Hepatocyte (in vitro differentiated cells): ENCODE data around the gene FAM131C. TPM values are rescaled to one million over a fixed set of nuclear protein-coding genes. Genes with fewer than 3 reads are reported as not detected.

ENCODE experiments used
- DNase-seq: peaks from one replicate; pipeline ENCODE4 v3.0.0-alpha.2; 2016; ENCODE audit warnings: low spot score
- H2AFZ ChIP-seq: fragments of 200-600 bp; sonication (generic); 2 replicates; pipeline ENCODE4 v1.6.0; 2016; ENCODE audit warnings: antibody characterized with exemption, mild to moderate bottlenecking
- H3K27ac ChIP-seq: fragments of 200-600 bp; sonication (generic); 2 replicates; pipeline ENCODE4 v1.5.1; 2016; ENCODE audit warnings: mild to moderate bottlenecking
- H3K27me3 ChIP-seq: fragments of 200-600 bp; sonication (generic); 2 replicates; pipeline ENCODE4 v1.6.1; 2016
- H3K36me3 ChIP-seq: fragments of 200-600 bp; sonication (generic); replicated peaks from 2 replicates; pipeline ENCODE4 v1.5.1; 2016; ENCODE audit warnings: low read depth; ENCODE audit not compliant: insufficient read depth
- H3K4me1 ChIP-seq: fragments of 200-600 bp; sonication (generic); 2 replicates; pipeline ENCODE4 v1.5.1; 2016; ENCODE audit warnings: mild to moderate bottlenecking, moderate library complexity; ENCODE audit not compliant: insufficient read depth
- H3K4me2 ChIP-seq: fragments of 200-600 bp; sonication (generic); 2 replicates; pipeline ENCODE4 v1.6.0; 2016
- H3K4me3 ChIP-seq: fragments of 200-600 bp; sonication (generic); 2 replicates; pipeline ENCODE4 v1.5.1; 2016; ENCODE audit warnings: mild to moderate bottlenecking
- H3K79me2 ChIP-seq: fragments of 200-600 bp; sonication (generic); 2 replicates; pipeline ENCODE4 v1.6.0; 2017; ENCODE audit warnings: mild to moderate bottlenecking
- H3K9me2 ChIP-seq: fragments of 200-600 bp; sonication (generic); replicated peaks from 2 replicates; pipeline ENCODE4 v1.6.0; 2017; ENCODE audit warnings: mild to moderate bottlenecking; ENCODE audit not compliant: insufficient read depth
- H3K9me3 ChIP-seq: fragments of 200-600 bp; sonication (generic); 2 replicates; pipeline ENCODE4 v1.5.1; 2016; ENCODE audit warnings: low read depth, mild to moderate bottlenecking
- H4K20me1 ChIP-seq: fragments of 200-600 bp; sonication (generic); 2 replicates; pipeline ENCODE4 v1.6.0; 2016; ENCODE audit warnings: mild to moderate bottlenecking; ENCODE audit not compliant: insufficient read depth, poor library complexity, severe bottlenecking
- CTCF ChIP-seq: fragments of 200-600 bp; sonication (generic); IDR thresholded peaks from 2 replicates; pipeline ENCODE4 v1.5.1; 2016; ENCODE audit warnings: antibody characterized with exemption, mild to moderate bottlenecking; ENCODE audit not compliant: poor library complexity
- EZH2 ChIP-seq: fragments of 200-600 bp; sonication (generic); IDR thresholded peaks from 2 replicates; pipeline ENCODE4 v1.6.1; 2016; ENCODE audit warnings: antibody characterized with exemption, mild to moderate bottlenecking, borderline replicate concordance
- EZH2phosphoT487 ChIP-seq: fragments of 200-600 bp; sonication (generic); IDR thresholded peaks from one replicate; pipeline ENCODE4 v1.6.1; 2018; ENCODE audit warnings: antibody characterized with exemption, mild to moderate bottlenecking, low read depth, moderate library complexity; ENCODE audit not compliant: unreplicated experiment, severe bottlenecking
- WGBS: methylation state at CpG from one replicate; pipeline ENCODE4 v1.1.6; 2016; ENCODE audit warnings: low lambda C conversion rate; ENCODE audit errors: missing lambda C conversion rate; 5-methylcytosine and 5-hydroxymethylcytosine counted together
- polyA plus RNA-seq: library from polyadenylated mRNA; unstranded; fragments of >200 nt; fragmentation: Nextera tagmentation; extraction: Ambion mirVana; gene quantifications from 2 replicates; pipeline ENCODE4 v1.2.1, GENCODE V29; 2016
- total RNA-seq: library from RNA; depleted of rRNA; stranded (reverse); fragments of >200 nt; gene quantifications from 2 replicates; pipeline ENCODE4 v1.2.3, GENCODE V29; 2014

FAM131C gene
- total and polyA plus RNA-seq, 2 experiments from 2014 or later: 3.5 to 7.5 TPM

DNA sequence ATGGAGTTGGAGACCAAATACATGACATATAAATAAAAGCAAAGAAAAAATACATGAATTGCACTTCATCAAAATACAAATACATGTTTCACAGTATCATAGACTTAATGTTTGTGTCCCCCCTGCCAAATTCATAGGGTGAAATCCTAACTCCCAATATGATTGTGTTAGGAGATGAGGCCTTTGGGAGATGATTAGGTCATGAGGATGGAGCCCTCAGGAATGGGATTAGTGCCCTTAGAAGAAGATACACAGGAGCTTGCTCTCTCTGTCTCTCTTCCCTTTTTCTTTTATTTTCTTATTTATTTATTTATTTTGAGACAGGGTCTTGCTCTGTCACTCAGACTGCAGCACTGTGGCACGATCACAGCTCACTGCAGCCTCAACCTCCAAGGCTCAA lies 26.0 kb upstream of the FAM131C start:
- no peaks in the 10 kb centered on the region for H3K36me3 ChIP-seq
- no peaks in the 10 kb centered on the region for H4K20me1 ChIP-seq
- TF ChIP-seq CTCF: no peak
- TF ChIP-seq EZH2: no peak
- TF ChIP-seq EZH2phosphoT487: no peak
- no peaks in the 10 kb centered on the region for H3K27me3 ChIP-seq
- no peaks in the 10 kb centered on the region for H3K79me2 ChIP-seq
- 96% methylated on average over 1 of the region's 1 CpG for WGBS
- no peak for DNase-seq
- no peak overlapping the region for H3K4me3 ChIP-seq
- no peak overlapping the region for H2AFZ ChIP-seq
- H3K9me3 ChIP-seq: no peaks in the 10 kb centered on the region
- no peak overlapping the region for H3K27ac ChIP-seq
- no peak overlapping the region for H3K4me2 ChIP-seq
- H3K9me2 ChIP-seq: no peaks in the 10 kb centered on the region
- H3K4me1 ChIP-seq: no peaks in the 10 kb centered on the region

DNA sequence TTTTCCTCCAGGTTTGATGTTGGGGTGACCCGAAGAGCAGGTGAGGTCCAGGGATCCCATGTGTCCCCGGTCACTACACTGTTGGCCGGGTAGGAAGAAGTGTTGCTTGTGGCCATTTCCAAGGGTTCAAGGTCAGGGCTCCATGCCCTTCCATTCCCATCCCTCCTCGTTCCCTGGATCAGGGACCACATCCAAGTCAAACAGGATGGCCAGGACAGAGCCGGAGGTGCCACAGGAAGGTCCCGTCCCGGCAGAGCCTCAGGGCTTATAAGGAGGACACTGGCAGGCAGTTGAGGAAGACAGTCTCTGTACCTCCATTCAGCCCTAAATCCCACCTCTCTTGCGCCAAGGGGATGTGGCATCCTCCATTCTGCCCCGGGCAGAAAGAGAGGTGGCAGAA lies 22.0 kb upstream of the FAM131C start:
- no peak for TF ChIP-seq EZH2phosphoT487
- no peak for TF ChIP-seq CTCF
- no peak for TF ChIP-seq EZH2
- H3K9me2 ChIP-seq: no peaks in the 10 kb centered on the region
- H3K4me3 ChIP-seq: no peak overlapping the region
- H3K4me1 ChIP-seq: no peaks in the 10 kb centered on the region
- WGBS: 95% methylated on average over 9 of the region's 9 CpGs
- H3K36me3 ChIP-seq: no peaks in the 10 kb centered on the region
- H3K79me2 ChIP-seq: no peaks in the 10 kb centered on the region
- H3K27me3 ChIP-seq: no peaks in the 10 kb centered on the region
- no peaks in the 10 kb centered on the region for H3K9me3 ChIP-seq
- H4K20me1 ChIP-seq: no peaks in the 10 kb centered on the region
- no peak overlapping the region for H3K4me2 ChIP-seq
- DNase-seq: no peak
- H2AFZ ChIP-seq: no peak overlapping the region
- no peak overlapping the region for H3K27ac ChIP-seq

GRCh38 chr1:16094453-16095158 lies 21.2 kb upstream of the FAM131C start:
- Histone ChIP-seq H3K27me3 (no peaks in the 10 kb centered on the region), H3K9me3 (no peaks in the 10 kb centered on the region), H3K36me3 (no peaks in the 10 kb centered on the region), H3K4me1 (no peaks in the 10 kb centered on the region), H2AFZ (no peak overlapping the region), H3K79me2 (no peaks in the 10 kb centered on the region), H4K20me1 (no peaks in the 10 kb centered on the region), H3K4me3 (no peak overlapping the region), H3K4me2 (no peak overlapping the region), H3K9me2 (no peaks in the 10 kb centered on the region), H3K27ac (no peak overlapping the region)
- WGBS: 94% methylated on average over 21 of the region's 21 CpGs
- TF ChIP-seq CTCF (no peak), EZH2phosphoT487 (no peak), EZH2 (no peak)
- DNase-seq: no peak
